Measurements from ENCODE around the gene DIP2C. TPM values are rescaled to one million over a fixed set of nuclear protein-coding genes. Genes with fewer than 3 reads are reported as not detected.
"Not testable (repeated sequence)": the region's sequence is repeated elsewhere in the genome, so short reads cannot be mapped to it uniquely, and the experiment has no call there.

Gene DIP2C
- polyA plus RNA-seq, 4 donors: 18.8 to 22.7 (median 20.9) TPM

GRCh38 chr10:329361-330099 is 359.9 kb downstream of the DIP2C start:
- DNase-seq (ENCODE audit: low read depth in 4 of 4, low spot score in 3 of 4): no peak

GRCh38 chr10:327889-328852 is 361.3 kb downstream of the DIP2C start:
- DNase-seq (ENCODE audit: low read depth in 4 of 4, low spot score in 3 of 4): no peak

GRCh38 chr10:326894-327635 is 362.4 kb downstream of the DIP2C start:
- no peak for DNase-seq (ENCODE audit: low read depth in 4 of 4, low spot score in 3 of 4)

GRCh38 chr10:326350-326749 is 363.1 kb downstream of the DIP2C start:
- DNase-seq (ENCODE audit: low read depth in 4 of 4, low spot score in 3 of 4): no peak

DNA sequence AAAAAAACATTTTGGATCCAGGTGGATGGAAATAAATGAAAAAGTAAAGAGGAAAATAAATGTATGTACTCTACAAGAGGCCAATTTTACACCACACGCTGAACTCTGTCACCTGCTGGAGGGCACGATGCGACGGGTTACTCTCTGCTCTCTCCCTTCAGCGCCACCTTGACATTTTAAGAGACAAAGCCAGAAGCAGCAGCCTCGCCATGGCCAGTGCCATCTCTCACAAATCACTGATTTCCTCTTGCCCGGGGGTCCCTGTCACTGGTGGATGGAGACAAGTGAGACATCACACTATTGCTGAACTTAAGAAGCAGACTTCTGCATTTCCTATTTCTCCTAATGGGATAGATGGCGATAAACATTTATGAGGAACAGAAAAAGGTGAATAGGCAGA is 364.2 kb downstream of the DIP2C start:
- no peak for DNase-seq (ENCODE audit: low read depth in 4 of 4, low spot score in 3 of 4)

DNA sequence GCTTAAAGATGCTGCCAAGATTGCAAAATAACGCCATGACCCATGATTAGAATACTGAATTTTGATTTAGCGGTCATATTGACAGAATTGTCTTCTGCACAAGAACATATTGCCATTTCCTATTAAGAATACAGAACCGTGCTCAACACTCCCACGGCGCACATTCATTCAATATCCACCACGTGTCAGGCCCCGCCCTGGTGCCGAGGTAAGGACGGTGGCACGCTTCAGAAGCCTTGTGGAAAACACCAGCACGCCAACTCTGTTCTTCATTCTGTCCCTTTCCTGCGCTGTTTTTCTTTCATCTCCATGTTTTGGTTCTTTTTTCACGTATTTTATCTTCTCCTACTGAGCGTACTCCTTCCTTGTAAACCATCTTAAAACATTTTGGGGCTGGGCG is 364.9 kb downstream of the DIP2C start:
- DNase-seq (ENCODE audit: low read depth in 4 of 4, low spot score in 3 of 4): no peak

DNA sequence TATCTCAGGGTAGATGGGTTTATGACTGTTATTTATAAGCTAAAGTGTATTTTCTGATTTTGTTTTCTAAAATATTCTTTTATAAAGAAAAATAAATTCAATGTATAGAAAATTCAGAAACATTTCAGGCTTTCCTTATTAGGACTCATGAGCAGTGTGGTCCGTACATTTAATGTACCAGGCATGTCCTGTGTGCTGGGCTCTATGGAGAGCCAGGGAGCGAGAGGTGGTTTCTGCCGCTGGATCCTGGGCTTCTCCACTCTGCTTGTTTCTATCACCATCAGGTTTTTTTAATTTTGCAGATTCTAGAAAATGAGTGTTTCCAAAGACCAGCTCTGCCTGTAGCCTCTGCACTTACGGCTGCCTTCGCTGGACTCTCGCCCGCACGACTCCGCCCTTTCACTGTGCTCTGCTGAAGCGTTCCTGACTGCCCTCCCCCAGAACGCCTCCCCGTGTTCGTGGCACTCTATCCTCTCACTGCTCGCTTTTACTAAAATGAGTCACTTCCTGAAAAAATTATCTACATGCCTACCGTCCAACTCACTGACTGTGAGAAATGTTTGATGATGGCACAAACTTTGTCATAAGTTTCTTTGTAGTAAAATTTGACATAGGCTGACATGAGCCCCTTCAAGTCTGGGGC is 365.7 kb downstream of the DIP2C start:
- no peak for DNase-seq (ENCODE audit: low read depth in 4 of 4, low spot score in 3 of 4)

- not testable (repeated sequence) for DNase-seq (ENCODE audit: low read depth in 4 of 4, low spot score in 3 of 4)
Measured at GRCh38 chr10:323046-323445, 366.4 kb downstream of the DIP2C start.

DNA sequence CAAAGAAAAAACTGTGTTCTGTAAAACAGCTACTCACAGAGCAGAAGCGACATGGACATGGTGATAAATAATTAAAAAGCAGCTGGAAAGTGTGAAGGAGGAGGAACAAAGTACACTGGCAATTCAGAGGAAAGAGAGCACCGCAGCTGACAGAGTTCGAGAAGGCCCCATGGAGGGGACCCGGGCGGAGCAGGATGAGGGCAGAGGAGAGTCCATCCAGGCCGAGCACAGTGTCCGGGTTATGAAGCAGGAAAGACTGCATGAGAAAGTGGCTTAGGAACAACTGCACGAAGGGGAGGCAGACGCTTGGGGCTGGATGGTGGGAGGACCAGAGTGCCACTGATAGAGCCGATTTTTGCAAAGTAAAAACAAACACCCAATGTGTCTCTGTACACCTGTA is 368.7 kb downstream of the DIP2C start:
- no peak for DNase-seq (ENCODE audit: low read depth in 4 of 4, low spot score in 3 of 4)

GRCh38 chr10:317926-318325 is 371.5 kb downstream of the DIP2C start:
- no peak for DNase-seq (ENCODE audit: low read depth in 4 of 4, low spot score in 3 of 4)

DNA sequence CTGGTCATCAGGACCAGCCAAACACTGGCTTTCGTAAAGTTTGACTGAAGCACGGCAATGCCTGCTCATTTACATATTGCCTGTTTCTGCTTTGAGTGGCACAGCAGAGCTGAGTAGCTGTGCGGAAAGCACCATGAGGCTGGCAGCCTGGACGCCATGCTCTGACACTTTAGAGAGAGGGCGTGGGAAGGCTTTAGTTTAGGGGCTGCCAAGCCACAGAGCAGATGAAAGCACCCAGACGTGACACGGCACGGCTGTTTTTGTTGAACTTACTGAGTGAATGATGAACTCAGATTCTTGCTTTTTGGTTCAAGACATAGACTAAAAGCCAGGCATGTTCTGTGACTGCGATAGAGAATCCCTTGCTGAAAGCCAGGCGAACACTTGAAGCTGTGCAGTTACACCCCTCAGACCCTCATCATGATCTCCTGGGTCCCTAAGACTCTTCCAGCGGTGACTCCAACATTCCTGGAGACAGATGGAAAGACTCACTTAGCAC is 372.1 kb downstream of the DIP2C start:
- DNase-seq (ENCODE audit: low read depth in 4 of 4, low spot score in 3 of 4): peak in 1 of 4 donors; percentile 39

DNA sequence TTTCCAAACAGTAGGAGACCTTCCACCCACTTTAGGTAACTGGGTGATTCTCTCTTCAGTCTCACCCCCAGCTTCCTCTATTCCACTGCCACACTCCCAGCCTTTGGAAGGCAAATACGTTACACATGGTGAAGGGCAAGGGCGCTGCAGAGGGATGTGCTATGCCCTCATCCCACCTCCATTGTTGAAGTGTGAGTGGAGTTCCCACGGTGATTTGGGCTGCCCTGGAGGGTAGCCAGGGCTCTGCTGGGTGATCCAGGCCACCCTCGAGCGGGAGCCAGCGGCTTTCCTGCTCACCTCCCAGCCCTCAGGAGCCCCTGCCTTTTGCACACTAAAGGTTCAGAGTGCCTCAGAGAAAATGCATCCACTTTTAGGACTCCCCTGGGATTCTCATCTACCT is 373.1 kb downstream of the DIP2C start:
- DNase-seq (ENCODE audit: low read depth in 4 of 4, low spot score in 3 of 4): no peak

GRCh38 chr10:314871-315270 is 374.6 kb downstream of the DIP2C start:
- no peak for DNase-seq (ENCODE audit: low read depth in 4 of 4, low spot score in 3 of 4)

DNA sequence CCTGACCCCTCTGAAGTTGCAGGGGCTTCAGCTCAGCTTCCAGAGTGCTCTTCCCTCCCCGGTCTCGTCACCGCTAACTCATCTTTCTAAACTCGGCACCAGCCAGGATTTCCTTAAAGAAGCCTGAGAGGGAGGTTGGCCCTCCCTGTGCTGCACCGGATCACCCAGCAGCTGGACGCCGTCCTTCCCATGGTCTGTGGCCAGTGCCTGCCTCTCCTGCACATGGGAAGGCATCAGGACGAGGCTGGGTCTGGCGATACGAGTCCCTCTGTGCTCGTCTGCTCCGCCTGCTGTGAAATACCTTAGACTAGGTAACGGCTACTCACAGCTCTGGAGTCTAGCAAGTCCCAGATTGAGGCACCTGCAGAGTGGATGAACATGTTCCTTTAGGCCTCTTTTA is 375.1 kb downstream of the DIP2C start:
- no peak for DNase-seq (ENCODE audit: low read depth in 4 of 4, low spot score in 3 of 4)

GRCh38 chr10:311901-312665 is 377.4 kb downstream of the DIP2C start:
- DNase-seq (ENCODE audit: low read depth in 4 of 4, low spot score in 3 of 4): no peak

- no peak for DNase-seq (ENCODE audit: low read depth in 4 of 4, low spot score in 3 of 4)
Measured at GRCh38 chr10:310976-311639, 378.4 kb downstream of the DIP2C start.

- no peak for DNase-seq (ENCODE audit: low read depth in 4 of 4, low spot score in 3 of 4)
Measured at GRCh38 chr10:310371-310770, 379.1 kb downstream of the DIP2C start.

GRCh38 chr10:308572-309085 is 380.8 kb downstream of the DIP2C start:
- no peak for DNase-seq (ENCODE audit: low read depth in 4 of 4, low spot score in 3 of 4)

GRCh38 chr10:308101-308500 is 381.4 kb downstream of the DIP2C start:
- DNase-seq (ENCODE audit: low read depth in 4 of 4, low spot score in 3 of 4): no peak
